ENCODE results near the gene IHH.

IHH gene

DNA sequence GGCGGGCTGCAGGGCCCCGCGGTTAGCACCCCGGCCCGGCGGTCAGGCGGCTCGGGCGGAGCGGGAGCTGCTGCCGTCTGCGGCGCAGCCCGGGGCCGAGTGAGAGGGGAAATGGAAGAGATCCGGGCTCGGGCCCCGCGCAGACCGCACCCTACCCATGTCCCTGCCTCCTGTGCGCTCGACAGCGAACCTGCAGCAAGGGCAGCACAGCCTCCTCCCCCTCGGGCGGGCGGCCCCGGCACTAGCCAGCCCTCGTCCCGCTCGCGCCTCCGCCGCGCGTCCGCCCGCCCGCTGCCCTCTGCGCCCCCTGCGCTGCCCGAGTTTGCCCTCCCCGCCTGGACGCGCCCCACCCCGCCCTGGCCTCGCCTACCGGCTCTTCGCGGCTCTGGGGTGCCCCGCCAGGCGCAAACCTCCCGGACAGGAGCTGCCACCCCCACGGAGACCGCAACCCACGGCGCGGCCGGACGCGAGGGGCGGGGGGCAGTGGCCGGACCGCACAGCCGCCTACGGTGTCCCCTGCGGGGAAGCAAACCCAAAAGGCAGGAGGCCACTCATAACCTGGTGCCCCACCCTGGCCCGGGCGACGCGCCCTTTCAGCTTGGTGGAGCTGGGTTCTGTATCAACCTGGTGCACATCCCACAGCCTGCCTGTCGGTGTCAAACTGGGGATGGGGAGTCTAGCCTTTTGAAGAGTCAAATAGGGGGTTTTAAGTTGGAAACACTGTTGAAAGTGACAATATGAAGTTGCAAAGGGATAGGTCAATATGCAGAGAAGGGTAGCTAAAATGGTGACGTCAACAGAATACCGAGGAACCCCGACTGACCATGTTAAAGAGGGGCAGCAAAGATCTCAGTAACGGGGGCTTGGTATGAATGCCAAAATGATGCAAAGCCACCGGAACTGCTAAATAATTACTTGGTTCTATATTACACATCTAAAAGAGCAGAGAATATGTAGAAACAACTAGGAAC is at the start of gene IHH:
TSS of gene IHH (minus strand) at position 101 of the 971 bp plus-strand sequence. CDS start 454 bp downstream, outside the sequence.
- DNase-seq: no peak

DNA sequence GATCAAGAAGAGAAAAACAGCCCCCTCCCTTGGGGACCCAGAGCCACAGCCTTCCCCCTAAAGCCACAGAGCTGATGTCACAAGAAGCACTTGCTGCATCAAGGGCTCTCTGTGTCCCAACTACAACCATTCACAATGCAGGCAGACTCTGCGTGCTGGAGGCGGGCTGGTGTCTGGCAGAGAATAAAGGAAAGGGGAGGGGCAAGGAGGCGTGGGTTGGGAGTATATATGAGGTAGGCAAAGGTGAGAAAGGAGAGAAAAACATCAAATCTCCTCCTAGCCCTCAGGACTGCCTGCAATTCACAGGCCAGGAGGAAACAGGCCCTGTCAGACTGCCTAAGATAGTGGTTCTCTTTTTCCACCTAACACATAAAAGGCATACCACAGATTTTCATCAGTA is 48.8 kb upstream of the IHH start:
- peak; percentile 38 to 48 for DNase-seq

DNA sequence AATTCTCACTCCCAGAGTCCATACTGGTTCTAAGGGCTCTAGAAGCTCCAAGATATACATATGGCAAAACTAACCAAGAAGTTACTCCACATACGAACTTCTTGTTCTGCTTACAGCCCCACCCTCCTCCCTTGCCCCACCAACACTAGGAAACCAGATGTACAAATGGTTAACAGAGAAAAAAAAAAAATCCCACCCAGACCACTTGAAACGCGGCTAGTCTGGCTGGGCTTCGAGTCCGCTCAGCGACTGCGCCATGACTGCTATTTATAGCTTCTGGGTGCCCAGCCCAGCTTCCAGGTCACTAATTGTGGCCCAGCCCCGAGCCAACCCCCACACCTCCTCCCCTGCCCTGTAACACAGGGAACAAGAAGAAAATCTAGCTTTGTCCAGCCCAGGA is 47.0 kb upstream of the IHH start:
- no peak for DNase-seq

DNA sequence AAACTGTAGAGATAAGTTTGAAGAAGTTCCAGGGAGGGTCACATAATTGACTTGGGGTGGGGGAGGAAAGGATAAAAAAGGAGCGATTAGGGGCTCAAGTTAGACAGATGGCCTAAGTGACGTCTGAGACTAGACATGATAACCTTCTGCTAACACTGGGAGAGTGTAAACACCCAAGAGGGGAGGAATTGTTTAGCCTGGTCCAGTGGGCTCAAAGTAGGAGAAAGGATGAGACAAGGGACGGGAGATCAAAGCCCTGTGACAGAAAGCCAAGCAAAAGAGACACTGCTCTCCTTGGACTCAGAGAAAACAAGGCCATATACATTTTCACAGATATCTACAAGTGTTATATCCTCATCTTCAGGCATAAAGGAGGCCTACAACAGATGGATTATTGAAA is 45.5 kb upstream of the IHH start:
- DNase-seq: no peak

DNA sequence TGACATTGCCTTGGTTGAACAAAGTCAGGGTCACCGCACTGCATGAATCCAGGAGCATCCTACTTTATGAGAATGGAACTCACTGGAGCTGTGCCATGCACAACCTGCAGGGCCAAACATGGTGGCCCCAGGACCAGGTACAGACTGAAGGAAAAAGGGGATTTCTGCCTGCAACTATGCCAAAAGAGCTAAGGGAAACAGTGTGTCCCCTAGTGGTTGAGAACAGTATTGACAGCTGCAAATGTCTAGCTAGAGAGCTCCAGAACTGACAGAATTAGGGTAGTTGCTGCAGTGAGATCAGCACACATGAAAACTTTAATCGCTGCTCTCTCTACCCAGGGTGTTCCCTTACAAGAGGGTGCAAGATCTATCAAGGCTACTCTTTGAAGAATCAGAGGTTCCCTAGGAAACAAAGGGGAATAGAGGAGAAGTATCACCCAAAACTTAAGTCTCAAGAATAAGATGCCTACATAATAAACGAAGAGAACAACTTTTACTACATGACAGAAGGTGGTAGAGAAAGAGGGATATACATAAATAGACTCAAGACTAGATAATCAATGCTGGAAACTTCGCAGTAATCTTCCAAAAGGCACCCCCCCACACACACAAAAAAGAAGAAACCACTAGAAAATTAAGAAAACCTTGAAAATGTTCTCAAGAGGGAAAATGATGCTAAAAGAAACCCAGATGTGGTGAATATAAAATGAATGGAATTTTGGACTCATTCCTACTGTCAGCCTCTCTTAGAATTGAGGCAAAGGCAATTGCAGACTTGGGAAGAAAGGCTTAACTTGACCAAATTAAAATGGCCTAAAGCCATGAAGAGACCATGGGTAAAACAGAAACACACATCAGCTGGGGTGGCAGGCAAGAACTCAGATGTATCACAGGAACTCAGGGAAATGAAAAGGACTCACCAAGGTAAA is 43.6 kb upstream of the IHH start:
- no peak for DNase-seq

DNA sequence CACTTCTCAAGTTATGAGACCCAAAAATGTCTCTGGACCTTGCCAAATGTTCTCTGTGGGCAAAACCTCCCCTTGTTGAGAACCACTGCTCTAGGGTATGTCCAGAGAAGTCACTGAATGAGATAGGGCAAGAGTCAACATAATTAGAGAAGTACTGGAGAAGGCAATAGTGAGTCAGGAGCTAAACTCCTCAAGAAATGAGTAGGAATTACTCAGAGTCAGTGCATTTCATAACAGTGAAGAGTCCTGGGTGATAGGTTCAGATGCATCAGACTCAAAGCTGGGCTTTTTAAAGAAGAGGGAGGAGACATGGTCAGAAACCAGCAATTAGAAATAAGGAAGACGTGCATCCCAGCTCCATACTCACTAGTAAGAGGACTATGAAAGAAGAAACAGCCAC is 38.6 kb upstream of the IHH start:
- DNase-seq: no peak

DNA sequence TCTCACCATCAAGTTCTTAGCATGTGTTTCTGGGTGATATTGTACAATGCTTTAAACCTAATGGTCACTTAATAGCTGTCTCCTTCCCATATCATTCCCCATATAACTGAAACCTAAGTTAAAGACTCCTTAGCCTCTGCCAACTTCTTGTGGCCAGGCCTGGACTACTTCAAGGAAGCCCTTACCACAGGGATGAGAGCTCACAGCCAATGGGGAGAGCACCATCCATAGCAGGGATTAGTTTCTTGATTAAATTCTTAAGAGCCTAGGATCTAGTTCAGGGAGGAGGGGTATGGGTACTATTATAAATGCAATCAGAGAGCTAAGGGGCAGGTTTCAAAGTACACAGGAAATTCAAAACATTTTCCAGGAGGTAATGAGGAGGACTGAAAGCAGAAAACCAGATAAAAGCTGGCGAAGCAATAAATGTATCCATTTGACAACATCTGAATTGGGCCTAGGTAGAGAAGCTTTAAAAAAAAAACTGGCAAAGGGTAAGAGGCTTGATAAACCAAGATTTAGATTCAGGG is 34.8 kb upstream of the IHH start:
- DNase-seq: no peak

DNA sequence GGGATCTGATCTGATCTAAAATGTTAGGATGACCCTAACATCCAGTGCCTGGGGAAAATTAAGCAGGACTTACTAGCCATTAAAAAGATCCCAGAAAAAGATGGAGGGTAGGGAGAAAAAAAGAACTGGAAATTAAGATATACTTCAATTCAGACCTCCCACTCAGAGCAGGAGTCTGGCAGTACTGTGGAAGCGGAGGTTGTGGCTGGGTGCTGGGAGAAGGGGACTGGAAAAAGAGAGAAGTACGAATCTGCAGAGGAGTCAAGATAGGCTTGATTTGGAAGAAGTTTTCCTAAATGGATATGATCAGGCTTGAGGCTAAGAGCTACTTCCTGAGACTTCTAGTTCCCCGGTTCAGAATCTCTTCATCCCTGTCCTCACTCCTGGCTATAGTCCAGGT is 33.5 kb upstream of the IHH start:
- DNase-seq: no peak

DNA sequence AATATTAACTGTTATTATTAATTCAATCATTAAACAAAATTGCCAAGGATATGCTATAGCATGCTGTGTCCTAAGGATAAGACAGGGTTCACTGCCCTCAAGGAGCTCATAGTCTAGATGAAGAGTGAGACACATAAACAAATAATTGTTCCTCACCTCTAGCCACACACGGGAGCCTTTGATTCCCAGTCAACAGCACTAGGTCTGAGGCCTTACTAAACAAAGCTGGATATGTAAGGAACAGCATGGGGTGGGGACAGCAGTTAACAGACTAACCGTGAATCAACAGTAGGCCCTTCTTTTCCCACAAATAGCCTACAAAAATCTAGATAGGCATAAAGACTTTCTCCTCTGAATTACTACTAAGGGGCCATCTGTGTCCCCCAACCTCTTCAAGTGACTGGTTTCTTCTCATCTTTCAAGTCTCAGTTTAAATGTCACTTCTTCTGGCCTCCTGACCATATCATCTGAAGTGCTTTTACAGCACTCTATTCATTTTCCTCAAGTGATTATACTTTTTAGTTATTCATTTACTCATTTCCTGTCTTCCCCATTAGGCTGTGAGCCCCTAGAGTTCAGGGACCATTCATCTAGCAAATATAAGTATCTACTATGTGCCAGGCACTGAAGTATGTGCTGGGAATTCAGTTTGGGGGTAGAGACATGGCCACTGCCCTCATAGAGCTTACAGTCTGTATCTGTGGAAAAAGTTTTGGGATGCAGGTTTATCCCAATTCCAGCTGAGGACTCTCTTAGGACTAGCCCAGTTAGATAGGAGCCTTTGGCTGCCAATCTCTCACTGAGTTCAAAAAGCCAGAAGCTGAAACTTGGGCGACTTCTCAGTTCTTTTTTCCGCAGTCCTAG is 29.9 kb upstream of the IHH start:
- no peak for DNase-seq

DNA sequence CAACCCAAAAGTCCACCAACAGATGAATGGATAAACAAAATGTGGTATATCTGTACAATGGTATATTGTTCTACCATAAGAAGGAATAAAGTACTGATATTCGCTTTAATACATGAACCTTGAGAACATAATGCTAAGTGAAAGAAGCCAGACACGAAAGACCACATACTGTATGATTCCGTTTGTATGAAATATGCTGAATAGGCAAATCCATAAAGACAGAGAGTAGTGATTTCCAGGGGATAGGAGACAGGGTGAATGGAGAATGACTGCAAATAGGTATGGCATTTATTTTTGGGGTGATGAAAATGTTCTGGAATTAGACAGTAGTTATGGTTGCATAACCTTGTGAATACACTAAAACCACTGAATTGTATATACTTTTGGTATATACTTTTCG is 28.6 kb upstream of the IHH start:
- DNase-seq: no peak

DNA sequence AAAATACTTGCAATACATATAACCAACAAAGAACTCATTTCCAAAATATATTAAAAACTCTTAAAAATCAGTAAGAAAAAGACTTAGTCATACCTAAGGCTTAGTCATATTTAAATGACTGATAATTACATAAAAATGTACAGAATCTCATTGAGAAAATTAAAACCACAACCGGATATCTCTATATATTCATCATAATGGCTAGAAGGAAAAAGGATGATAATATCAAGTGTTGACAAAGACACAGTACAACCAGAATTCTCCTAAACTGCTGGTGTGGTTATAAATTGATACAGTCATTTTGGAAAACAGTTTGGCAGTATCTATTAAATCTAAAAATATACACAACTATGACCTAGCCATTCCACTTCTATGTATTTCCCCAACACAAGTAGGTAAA is 27.1 kb upstream of the IHH start:
- no peak for DNase-seq

DNA sequence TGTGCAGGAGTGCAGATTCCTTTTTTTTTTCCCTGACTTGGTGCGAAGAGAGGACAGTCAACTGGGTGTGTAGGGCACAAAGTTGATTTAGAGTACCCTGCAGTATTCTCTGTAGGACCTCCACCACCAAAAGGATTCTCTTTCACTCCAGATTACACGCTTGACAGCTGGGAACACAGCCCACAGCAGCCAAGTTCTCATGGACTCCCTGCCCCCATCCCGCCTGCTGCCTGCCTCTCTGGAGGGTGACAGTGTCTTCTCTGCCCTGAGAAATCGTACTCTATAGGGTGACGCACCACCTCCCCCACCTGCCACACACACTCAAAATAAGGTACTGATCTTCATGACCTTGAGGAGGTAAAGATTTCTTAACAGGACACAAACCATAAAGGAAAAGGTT is 26.6 kb upstream of the IHH start:
- DNase-seq: no peak

DNA sequence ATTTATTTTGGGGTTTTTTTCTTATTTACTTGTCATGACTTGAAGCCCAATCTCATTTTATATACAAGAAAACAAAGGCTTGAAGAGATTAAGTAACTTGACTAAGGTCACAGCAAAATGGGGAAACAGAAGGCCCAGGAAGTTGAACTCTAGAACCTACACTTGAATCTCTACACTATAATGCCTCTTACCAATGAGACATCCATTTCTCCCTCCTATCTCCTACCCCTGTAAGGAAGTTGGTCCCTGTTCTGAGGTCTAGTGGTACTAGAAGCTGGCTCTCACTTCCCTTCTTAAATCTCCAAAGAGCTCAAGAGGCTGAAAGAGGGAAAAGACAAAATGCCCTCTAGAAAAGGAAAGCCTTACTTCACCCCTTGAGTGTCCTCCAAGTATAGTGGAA is 25.5 kb upstream of the IHH start:
- no peak for DNase-seq

DNA sequence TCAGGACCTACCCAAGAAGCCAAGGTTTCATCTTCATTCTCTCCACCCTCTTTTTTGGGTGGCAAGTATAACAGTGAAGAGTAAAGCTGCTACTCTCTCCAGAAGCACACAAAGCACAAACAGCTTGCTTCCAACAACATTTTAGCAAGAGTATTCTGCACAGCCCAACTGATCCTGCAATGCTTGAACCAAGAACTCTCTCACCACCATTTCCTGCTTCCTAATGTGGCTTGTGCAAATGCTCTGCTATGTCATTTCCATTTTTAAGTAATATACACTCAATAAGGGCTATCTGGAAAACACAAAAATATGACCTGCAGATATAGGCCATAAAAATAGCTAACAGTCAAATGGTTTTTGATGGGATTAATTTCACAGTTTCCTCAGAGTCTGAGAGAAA is 24.1 kb upstream of the IHH start:
- no peak for DNase-seq

DNA sequence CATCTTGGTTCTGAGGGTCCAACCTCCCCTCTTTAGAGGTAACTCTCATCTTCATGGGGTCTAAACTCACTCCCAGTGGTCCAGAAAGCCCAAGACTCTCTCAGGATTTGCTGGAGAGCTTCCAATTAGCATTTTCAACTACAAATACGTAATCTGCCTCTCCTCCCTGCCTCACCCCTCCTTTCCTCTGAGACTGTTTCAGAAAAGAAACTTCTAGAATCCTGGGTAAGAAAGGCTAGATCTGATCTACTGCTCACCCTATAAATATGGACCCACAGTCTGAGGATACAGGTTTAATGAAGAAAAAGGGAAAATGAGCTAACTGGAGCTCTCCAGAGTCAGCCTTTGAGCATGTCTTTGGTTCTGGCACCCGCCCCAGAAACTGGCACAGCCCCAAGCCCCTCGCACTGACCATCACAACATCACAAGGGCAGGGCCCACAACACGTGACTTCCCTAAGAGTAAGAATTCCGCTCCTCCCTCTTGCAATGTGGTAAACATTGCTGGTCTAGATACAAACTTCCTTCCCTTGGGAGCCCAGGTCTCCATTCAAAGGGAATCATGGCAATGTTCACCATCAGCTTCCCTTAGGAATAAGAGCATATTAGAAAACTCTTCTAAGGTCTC is 21.7 kb upstream of the IHH start:
- DNase-seq: no peak

DNA sequence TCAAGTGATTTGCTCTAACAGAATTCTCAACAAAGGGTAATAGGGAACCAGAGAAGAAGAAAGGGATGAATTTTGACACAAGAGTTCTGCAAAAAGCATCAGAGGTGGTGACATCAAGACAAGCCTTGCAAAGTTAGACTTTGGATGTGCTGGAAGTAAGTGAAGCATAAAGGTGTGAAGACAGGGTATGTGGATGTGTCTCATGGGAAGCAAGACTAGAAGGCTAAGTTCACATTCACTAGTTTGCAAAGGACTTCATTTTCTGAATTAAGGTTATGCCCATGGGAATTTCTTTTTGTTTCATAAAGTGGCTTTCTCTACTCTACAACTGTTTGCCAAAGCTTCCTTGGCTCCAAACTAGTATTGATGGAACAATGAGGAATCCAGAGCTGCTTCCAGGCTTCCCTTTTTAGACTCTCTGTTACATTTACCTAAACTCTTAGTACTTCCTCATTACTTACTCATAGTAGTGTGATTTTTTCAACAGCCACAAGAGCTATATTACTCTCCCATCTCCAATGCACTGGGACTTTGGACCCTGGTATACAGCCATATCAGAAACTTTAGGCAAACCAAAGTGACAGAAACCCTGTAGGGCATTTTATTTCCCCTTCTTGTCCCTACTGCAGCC is 21.1 kb upstream of the IHH start:
- DNase-seq: no peak

DNA sequence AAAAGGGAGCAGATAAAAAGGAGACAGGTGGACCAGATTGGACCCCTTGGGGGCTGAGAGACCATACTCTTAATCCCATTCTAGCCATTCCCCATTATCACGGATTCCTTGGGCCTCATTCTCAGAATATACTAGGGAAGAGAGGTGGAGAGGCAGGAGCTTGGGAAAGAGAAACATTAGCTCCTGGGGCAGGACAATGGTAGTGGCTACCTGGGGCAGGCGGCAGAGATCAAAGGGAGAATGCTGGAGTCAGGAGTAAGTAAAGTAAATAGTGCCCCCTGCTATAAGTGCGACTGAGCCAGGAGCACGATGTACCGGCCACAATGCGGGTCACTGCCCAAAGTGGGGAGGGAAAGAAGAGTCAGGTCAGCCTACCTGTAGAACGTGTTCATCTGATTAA is 20.4 kb upstream of the IHH start:
- DNase-seq: no peak

DNA sequence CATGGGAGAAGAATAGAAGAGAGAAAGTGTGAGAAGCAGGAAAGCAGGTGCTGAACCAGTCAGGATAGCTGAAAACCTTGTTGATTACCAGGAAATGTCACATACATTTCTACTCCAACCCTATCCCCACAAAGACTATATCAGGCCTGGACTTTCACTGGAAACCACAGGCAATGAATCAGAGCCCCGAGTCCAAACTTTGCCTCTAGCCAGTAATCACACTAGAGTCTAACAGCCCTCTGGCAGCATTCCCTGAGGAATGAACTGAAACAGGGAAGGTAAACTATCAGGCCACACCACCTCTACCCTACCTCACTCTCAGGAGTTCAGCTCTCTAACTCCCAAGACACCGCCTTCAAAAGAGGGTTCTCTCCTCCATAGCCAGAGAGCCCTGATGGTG is 18.7 kb upstream of the IHH start:
- DNase-seq: no peak

DNA sequence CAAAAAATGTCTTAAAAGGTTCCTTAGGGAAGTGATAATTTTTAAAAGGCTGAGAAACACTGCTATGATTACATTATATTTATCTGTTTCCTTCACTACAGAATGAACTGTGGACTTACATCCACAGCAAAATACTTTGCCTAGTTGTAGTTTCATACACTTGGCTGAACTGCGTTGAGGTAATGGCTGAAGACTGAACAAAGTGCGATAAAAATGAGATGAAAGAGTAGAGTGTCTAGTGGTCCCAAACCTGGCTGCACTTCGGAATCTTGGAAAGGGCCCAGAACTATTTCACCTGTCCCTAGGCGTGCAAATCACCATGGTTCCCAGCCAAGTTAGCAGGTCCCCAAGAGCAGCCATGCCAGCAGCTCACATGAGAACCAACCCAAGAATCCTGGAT is 18.2 kb upstream of the IHH start:
- no peak for DNase-seq

DNA sequence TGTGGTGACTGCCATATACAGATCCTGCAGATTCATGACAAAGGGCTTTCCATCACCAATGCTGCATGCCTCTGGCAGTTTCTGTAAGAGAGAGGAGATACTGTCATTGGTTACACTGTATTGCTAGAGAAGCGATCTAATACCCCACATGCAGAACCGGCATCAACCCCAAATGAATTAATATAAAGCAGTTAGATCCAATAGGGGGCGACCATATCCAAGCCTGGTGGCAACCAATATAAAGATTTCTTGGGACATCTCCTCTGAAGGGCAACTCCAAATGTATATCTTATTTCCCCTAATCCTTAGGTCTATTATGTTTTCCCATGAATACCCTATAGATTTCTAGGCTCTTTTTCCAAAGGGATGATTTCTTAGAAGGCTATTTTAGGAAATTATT is 17.4 kb upstream of the IHH start:
- DNase-seq: no peak

DNA sequence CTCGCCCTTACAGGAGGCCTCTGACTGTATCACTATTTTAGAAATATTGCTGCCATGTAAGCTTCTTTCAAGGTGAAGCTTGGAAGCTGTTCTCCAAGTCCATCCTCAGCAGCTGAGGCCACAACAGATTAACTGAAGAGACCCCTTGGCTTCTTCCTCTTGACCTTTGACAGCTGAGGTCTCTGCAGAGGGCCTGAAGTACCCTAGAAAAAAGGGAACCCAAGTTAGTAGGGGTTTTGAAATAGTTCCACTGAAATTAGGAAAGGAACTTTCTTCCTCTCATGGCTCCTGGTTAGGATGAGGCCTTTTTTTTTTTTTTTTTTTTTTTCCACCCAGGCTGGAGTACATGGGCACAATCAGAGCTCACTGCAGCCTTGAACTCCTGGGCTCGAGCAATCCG is 15.5 kb upstream of the IHH start:
- no peak for DNase-seq

All from activated CD4-positive, alpha-beta T cell treated with anti-CD3 and anti-CD28 coated beads for 4 hours (primary cell).